SK-N-SH (cell line): ENCODE results near the gene GALM.

Experiments used
- CHD2 ChIP-seq: fragments of 150-350 bp; IDR thresholded peaks from 2 replicates; pipeline ENCODE4 v1.6.1; 2018; ENCODE audit warnings: low read length; ENCODE audit not compliant: partially characterized antibody
- EP300 ChIP-seq, 2 experiments: IDR thresholded peaks; 2 replicates each; pipeline versions ENCODE4 v1.4.0 to v1.6.1; 2012; ENCODE audit warnings: borderline replicate concordance in 1 of 2, low read depth in 1 of 2, low read length in 1 of 2
- FOSL2 ChIP-seq: IDR thresholded peaks from 2 replicates; pipeline ENCODE4 v1.4.0; 2012; ENCODE audit warnings: low read depth, mild to moderate bottlenecking, moderate library complexity, borderline replicate concordance
- FOXJ3 ChIP-seq: sonication (generic); formaldehyde crosslinking; IDR thresholded peaks from 2 replicates; pipeline ENCODE4 v1.5.1; 2020; ENCODE audit warnings: mild to moderate bottlenecking, missing genetic modification reagents
- MXI1 ChIP-seq: IDR thresholded peaks from 2 replicates; pipeline ENCODE4 v1.6.1; 2012; ENCODE audit warnings: mild to moderate bottlenecking, low read depth, low read length, improper control_type of control experiment
- NRF1 ChIP-seq: IDR thresholded peaks from 2 replicates; pipeline ENCODE4 v1.6.1; 2012; ENCODE audit warnings: low read depth, mild to moderate bottlenecking, low read length
- POLR2AphosphoS5 ChIP-seq: IDR thresholded peaks from 2 replicates; pipeline ENCODE4 v1.6.1; 2012; ENCODE audit warnings: low read depth, low read length
- RFX5 ChIP-seq: IDR thresholded peaks from 2 replicates; pipeline ENCODE4 v1.6.1; 2012; ENCODE audit warnings: mild to moderate bottlenecking, improper control_type of control experiment, low read length
- SIN3A ChIP-seq: IDR thresholded peaks from 2 replicates; pipeline ENCODE4 v1.6.1; 2012; ENCODE audit warnings: low read depth, mild to moderate bottlenecking, low read length, moderate library complexity, borderline replicate concordance
- SMC3 ChIP-seq: IDR thresholded peaks from 2 replicates; pipeline ENCODE4 v1.6.1; 2012; ENCODE audit warnings: low read depth, low read length, improper control_type of control experiment
- TAF1 ChIP-seq: IDR thresholded peaks from 2 replicates; pipeline ENCODE4 v1.6.1; 2012; ENCODE audit warnings: low read depth, mild to moderate bottlenecking, low read length, moderate library complexity, borderline replicate concordance
- YY1 ChIP-seq: IDR thresholded peaks from 2 replicates; pipeline ENCODE4 v1.4.0; 2012; ENCODE audit warnings: low read depth, mild to moderate bottlenecking
- TF ChIP-seq, protein P1 (sequence below): fragments of 200-600 bp; sonication (generic); IDR thresholded peaks from 2 replicates; pipeline ENCODE4 v1.6.1; 2017; ENCODE audit warnings: antibody characterized with exemption, mild to moderate bottlenecking, moderate library complexity

DNA sequence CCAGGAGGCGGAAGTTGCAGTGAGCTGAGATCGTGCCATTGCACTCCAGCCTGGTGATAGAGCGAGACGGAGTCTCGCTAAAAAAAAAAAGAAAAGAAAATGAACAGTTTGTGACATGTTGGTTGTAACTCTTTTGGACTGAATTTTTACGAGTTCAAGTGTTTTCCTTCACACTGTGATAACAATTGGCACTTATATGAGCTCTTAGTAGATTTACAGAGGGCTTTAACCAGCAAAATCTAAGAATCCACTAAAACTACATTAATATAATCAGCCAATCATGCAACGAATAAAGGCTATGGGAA lies 110.0 kb downstream of the GALM start:
- TF ChIP-seq, protein P1, sequence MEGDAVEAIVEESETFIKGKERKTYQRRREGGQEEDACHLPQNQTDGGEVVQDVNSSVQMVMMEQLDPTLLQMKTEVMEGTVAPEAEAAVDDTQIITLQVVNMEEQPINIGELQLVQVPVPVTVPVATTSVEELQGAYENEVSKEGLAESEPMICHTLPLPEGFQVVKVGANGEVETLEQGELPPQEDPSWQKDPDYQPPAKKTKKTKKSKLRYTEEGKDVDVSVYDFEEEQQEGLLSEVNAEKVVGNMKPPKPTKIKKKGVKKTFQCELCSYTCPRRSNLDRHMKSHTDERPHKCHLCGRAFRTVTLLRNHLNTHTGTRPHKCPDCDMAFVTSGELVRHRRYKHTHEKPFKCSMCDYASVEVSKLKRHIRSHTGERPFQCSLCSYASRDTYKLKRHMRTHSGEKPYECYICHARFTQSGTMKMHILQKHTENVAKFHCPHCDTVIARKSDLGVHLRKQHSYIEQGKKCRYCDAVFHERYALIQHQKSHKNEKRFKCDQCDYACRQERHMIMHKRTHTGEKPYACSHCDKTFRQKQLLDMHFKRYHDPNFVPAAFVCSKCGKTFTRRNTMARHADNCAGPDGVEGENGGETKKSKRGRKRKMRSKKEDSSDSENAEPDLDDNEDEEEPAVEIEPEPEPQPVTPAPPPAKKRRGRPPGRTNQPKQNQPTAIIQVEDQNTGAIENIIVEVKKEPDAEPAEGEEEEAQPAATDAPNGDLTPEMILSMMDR = no peak
- TF ChIP-seq POLR2AphosphoS5 (no peak), YY1 (no peak), RFX5 (no peak), CHD2 (no peak), FOSL2 (no peak), EP300 (IDR thresholded peaks at IDR 0.05; ENCODE audit: borderline replicate concordance in 1 of 2, low read depth in 1 of 2, low read length in 1 of 2) (no peak), SMC3 (no peak), SIN3A (no peak), FOXJ3 (CRISPR knock-in tag) (no peak), MXI1 (no peak), TAF1 (no peak), NRF1 (no peak)
